Activated naive CD8-positive, alpha-beta T cell treated with anti-CD3 and anti-CD28 coated beads, Interleukin-2, amount 50 U/mL, for 24 hours (primary cell): ENCODE measurements around the gene NECAB3.

Source experiments
- ATAC-seq: fragments of 150-1000 bp; cut with Tn5 transposase; one replicate; pipeline ENCODE4 v1.10.0; 2021
- DNase-seq: peaks from one replicate; pipeline ENCODE4 v3.0.0; 2021
- H3K27ac Mint-ChIP-seq: one replicate; pipeline ENCODE4 v1.8.0; 2021; ENCODE audit warnings: mild to moderate bottlenecking, mixed read lengths
- H3K27me3 Mint-ChIP-seq: one replicate; pipeline ENCODE4 v1.8.0; 2021; ENCODE audit warnings: mixed read lengths
- H3K36me3 Mint-ChIP-seq: one replicate; pipeline ENCODE4 v1.8.0; 2021; ENCODE audit warnings: low read depth, mixed read lengths
- H3K4me1 Mint-ChIP-seq: one replicate; pipeline ENCODE4 v1.8.0; 2021; ENCODE audit warnings: mixed read lengths
- H3K4me3 Mint-ChIP-seq: one replicate; pipeline ENCODE4 v1.8.0; 2021; ENCODE audit warnings: mild to moderate bottlenecking, moderate library complexity, mixed read lengths
- H3K9me3 Mint-ChIP-seq: one replicate; pipeline ENCODE4 v1.8.0; 2021; ENCODE audit warnings: mixed read lengths

NECAB3 gene, protein sequence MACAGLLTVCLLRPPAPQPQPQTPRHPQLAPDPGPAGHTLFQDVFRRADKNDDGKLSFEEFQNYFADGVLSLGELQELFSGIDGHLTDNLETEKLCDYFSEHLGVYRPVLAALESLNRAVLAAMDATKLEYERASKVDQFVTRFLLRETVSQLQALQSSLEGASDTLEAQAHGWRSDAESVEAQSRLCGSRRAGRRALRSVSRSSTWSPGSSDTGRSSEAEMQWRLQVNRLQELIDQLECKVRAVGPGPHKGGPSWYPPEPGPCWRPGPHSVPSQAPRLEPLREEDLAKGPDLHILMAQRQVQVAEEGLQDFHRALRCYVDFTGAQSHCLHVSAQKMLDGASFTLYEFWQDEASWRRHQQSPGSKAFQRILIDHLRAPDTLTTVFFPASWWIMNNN

DNA sequence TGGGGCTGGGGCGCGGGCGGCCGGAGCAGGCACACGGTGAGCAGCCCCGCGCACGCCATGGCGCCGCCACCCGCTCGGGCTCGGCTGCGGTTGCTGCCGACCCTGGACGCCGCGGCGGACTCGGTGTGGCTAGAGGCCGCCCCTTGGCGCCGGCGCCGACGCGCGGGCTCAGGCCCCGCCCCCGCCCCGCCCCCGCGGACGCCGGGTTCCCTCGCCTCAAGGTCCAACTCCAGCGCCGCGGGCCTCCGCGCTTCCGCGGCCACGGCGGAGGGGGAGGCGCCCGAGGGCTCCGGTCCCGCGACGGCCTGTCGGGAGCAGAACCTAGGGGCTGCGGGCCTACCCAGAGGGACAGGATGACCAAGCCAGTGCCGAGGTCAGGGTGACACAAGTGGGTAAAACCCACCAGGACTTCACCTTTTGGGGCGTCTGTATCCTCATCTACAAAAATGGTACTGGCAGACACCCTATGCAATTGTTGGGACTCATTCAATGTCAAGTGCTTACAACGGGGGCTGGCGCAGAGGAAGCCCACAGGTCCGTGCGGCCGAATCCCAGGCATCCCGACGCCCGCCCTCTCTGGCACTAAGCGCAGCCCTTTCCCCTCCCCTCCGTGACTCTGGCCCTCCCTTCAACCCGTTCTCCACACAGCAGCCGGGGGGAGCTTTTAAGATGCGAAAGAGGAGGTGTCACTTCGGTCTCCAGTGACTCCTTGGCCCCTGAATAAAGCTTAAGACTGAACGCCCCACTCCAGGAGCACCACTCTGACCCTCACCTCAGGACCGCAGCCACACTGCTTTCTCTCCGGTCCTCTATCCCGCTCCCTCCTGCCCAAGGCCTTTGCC is at the start of gene NECAB3:
TSS of gene NECAB3 (minus strand) at position 135 of the 842 bp plus-strand sequence. CDS start at position 59, 76 bp downstream.
- H3K9me3 Mint-ChIP-seq, result no peaks in the 10 kb centered on the region
- no peaks in the 10 kb centered on the region for H3K27me3 Mint-ChIP-seq
- peak; percentile 65 for ATAC-seq
- peak within 1 kb of the TSS; percentile 70 for H3K27ac Mint-ChIP-seq
- peaks cover 24% of the 10 kb centered on the region for H3K4me1 Mint-ChIP-seq
- peaks cover 19% of the 10 kb centered on the region for H3K36me3 Mint-ChIP-seq
- DNase-seq, result peak; percentile 74
- peak within 1 kb of the TSS; percentile 90 for H3K4me3 Mint-ChIP-seq

DNA sequence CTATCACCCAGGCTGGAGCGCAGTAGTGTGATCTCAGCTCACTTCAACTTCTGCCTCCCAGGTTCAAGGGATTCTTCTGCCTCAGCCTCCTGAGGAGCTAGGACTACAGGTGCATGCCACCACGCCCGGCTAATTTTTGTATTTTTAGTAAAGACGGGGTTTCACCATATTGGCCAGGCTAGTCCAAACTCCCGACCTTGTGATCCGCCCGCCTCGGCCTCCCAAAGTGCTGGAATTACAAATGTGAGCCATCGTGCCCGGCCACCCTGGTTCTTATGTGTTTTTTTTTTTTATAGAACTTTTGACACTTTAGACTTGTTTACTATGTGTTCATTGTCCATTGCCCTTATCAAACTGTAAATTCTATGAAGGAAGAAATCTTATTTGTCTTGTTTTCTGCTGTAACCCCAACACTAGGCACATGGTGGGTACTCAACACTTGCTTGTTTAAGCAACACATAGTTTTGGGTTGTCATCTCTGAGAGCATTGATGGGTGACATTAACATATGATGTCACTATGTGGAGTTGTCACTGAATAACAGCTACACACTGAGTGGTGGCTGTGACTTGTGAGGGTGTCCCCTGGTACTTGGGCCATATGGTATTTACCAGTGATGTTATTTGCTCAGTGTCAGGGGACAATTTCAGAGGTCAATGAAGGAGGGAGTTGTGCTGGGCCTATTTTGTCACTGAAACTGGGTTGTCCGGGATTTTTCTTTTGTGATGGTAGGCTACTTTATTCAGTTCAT is 47.3 kb upstream of the NECAB3 start:
- no peak overlapping the region for H3K27ac Mint-ChIP-seq
- peaks cover 4% of the 10 kb centered on the region for H3K9me3 Mint-ChIP-seq
- peaks cover 2% of the 10 kb centered on the region for H3K36me3 Mint-ChIP-seq
- no peaks in the 10 kb centered on the region for H3K27me3 Mint-ChIP-seq
- H3K4me1 Mint-ChIP-seq, result peaks cover 24% of the 10 kb centered on the region
- DNase-seq (no peak), ATAC-seq (no peak)
- H3K4me3 Mint-ChIP-seq, result no peak overlapping the region

DNA sequence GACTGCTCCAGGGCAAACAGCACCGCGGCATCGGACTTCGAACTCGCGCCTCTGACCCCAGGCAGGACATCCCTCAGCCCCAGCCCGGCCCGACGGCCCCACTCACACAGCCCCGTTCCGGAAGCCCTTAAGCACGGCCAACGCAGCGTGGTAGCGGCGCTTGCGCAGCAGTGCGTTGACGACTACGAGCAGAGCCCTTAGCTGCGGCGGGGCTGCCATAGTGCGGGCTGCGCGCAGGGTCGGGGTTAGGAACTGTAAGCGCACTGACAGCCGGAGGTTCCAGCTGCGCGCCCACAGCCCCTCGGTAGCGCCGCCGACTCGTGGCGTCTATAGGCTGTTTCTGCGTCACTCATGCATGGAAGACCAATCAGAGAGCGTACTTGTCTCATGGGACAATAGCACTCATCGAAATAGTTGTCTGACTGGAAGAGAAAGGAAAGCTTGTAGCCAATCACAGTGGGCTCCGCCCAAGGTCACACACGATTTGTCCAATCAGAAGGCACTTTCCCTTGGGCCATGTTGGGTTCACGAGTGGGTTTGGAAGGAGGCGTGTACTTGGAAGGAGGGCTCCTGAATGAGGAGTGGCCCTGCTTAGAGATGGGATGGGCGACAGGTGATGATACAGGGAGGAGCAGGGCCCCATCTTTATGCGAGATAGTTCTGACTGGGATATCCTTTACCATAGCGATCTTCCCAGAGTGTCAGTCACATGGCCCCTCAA is 45.9 kb upstream of the NECAB3 start, which contains the start of gene PXMP4:
TSS of gene PXMP4 (minus strand) at position 322 of the 721 bp plus-strand sequence. CDS start at position 219, 103 bp downstream.
- DNase-seq, result peak; percentile 79
- Mint-ChIP-seq H3K4me1 (peaks cover 24% of the 10 kb centered on the region), H3K4me3 (peak within 1 kb of the TSS; percentile 78), H3K27me3 (no peaks in the 10 kb centered on the region), H3K9me3 (peaks cover 4% of the 10 kb centered on the region), H3K27ac (peak within 1 kb of the TSS; percentile 83), H3K36me3 (peaks cover 2% of the 10 kb centered on the region)
- peak; percentile 99 for ATAC-seq

DNA sequence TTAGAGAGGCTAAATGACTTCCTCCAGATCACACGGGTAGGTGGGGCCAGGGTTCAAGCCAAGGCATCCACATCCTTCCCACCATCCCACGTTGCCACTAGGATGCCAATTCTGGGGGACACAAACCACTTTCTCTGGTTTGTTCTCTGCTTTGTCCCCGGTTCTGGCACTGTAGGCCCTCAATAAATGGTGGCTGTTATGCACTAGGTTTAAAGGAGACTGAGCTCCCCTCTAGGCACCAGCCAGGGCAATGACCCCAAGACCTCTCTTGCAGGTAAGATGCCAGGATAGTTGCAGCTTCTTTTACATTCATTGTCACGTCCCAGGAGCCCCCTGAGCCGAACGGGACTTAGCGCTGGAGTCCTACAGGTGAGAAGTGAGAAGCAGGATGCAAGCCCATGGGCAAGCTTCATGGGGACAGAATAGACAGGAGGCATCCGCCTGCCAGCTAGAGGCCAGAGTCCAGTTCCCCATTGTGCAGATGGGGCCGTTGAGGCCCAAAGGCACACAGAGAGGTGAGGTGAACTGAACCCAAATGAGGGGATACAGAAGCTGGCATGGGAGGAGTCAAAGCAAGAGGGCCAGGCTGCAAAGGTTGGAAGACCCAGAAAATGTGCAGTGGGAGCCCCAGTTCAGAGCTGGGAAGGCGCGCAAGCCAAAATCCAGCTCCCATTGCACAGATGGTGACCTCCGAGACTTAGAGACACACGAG is 45.2 kb upstream of the NECAB3 start:
- peak overlapping the region; percentile 83 for H3K27ac Mint-ChIP-seq
- H3K4me1 Mint-ChIP-seq, result peaks cover 24% of the 10 kb centered on the region
- H3K27me3 Mint-ChIP-seq, result no peaks in the 10 kb centered on the region
- peaks cover 4% of the 10 kb centered on the region for H3K9me3 Mint-ChIP-seq
- H3K4me3 Mint-ChIP-seq, result peak overlapping the region; percentile 78
- ATAC-seq, result no peak
- H3K36me3 Mint-ChIP-seq, result peaks cover 2% of the 10 kb centered on the region
- DNase-seq, result no peak

DNA sequence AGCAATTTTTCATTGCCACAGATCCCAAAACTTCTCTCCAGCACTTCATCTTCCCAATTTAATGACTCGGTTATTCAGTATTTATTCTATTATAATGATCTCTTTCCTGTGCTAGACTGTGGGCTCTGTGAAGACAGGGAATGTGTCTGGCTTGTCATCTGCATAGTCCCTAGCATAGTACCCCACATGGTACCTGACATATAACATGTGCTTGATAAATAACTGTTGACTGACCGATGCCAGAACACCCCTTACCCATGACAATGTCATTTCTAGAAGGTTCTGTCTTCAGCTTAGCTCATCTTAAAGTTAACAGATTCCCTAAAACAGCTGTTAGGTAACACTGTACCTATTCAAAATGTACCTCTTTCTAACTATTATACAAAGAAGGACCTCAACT is 42.3 kb upstream of the NECAB3 start:
- Mint-ChIP-seq H3K4me3 (no peak overlapping the region), H3K9me3 (peaks cover 4% of the 10 kb centered on the region), H3K4me1 (peaks cover 24% of the 10 kb centered on the region), H3K36me3 (peaks cover 10% of the 10 kb centered on the region), H3K27ac (no peak overlapping the region), H3K27me3 (no peaks in the 10 kb centered on the region)
- DNase-seq, result no peak
- ATAC-seq, result no peak

DNA sequence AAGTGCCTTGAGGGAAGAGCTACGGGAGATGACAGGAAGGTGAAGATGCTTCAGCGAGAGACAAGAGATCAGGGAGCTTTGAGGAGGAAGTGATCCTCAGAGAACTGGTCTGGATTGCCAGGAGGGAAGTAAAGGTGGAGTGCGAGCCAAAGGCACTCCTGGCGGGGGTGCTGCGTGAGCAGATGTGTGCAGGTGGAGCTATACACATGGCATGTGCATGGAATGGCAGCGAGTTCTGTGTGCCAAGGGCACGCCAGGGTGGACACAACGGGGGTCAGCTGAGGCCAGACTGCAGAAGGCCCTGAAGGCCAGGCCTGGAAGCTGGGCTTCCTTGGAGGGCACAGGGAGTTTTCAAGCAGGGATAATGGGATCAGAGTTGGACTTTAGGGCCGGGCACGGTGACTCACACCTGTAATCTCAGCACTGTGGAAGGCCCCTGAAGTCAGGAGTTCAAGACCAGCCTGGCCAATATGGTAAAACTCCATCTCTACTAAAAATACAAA is 39.7 kb upstream of the NECAB3 start:
- Mint-ChIP-seq H3K36me3 (peaks cover 13% of the 10 kb centered on the region), H3K27ac (no peak overlapping the region), H3K9me3 (no peaks in the 10 kb centered on the region), H3K27me3 (no peaks in the 10 kb centered on the region), H3K4me1 (peaks cover 20% of the 10 kb centered on the region), H3K4me3 (no peak overlapping the region)
- no peak for ATAC-seq
- no peak for DNase-seq

DNA sequence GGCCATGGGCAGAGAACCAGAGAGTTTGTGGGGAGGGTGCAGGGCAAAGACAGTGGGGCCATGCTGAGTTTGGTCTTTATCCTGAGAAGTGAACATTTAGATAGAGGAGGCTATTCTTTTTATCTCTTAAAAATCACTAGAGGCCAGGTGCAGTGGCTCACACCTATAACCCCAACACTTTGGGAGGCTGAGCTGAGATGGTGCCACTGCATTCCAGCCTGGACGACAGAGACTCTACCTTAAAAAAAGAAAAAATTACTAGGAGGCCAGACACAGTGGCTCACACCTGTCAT is 37.2 kb upstream of the NECAB3 start:
- DNase-seq (no peak), ATAC-seq (no peak)
- peaks cover 13% of the 10 kb centered on the region for H3K36me3 Mint-ChIP-seq
- H3K4me1 Mint-ChIP-seq, result peaks cover 16% of the 10 kb centered on the region
- H3K27ac Mint-ChIP-seq, result no peak overlapping the region
- no peak overlapping the region for H3K4me3 Mint-ChIP-seq
- no peaks in the 10 kb centered on the region for H3K9me3 Mint-ChIP-seq
- H3K27me3 Mint-ChIP-seq, result no peaks in the 10 kb centered on the region

DNA sequence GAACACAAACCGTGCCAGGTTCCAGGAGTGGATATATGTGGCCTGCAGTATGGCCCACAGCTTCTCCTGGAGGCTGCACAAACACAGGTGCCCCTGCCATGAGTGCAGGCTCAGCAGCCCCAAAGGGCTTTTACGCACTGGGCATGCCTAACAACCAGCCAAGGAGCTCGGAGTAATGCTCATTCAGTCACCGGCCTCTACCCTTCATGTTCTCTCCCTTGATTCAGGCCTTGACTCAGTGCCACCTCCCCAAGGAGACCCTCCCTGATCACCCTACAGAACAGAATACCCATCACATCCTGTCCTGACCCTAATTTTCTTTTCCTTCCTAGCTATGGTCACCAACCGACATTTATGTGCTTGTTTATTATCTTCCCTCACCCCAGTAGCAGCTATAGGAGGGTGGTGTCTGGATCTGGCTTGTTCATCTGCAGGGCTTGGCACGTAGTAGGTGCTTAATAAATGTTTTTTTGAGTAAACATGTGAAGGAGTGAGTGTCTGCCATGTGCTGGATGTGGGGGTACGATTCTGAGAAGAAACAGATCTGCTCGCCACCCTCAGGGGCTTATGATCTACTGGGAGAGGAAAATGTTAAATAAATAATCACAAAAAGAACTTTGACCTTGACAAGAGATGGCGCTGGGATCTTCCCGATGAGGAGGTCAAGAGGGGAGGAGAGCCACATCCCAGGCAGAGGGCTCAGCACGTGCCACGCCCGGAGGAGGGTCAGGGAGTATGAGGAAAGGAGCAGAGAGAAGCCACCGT is 36.6 kb upstream of the NECAB3 start:
- ATAC-seq (no peak), DNase-seq (no peak)
- H3K4me1 Mint-ChIP-seq, result peaks cover 16% of the 10 kb centered on the region
- peaks cover 13% of the 10 kb centered on the region for H3K36me3 Mint-ChIP-seq
- no peaks in the 10 kb centered on the region for H3K9me3 Mint-ChIP-seq
- H3K27ac Mint-ChIP-seq, result no peak overlapping the region
- H3K4me3 Mint-ChIP-seq, result no peak overlapping the region
- H3K27me3 Mint-ChIP-seq, result no peaks in the 10 kb centered on the region

DNA sequence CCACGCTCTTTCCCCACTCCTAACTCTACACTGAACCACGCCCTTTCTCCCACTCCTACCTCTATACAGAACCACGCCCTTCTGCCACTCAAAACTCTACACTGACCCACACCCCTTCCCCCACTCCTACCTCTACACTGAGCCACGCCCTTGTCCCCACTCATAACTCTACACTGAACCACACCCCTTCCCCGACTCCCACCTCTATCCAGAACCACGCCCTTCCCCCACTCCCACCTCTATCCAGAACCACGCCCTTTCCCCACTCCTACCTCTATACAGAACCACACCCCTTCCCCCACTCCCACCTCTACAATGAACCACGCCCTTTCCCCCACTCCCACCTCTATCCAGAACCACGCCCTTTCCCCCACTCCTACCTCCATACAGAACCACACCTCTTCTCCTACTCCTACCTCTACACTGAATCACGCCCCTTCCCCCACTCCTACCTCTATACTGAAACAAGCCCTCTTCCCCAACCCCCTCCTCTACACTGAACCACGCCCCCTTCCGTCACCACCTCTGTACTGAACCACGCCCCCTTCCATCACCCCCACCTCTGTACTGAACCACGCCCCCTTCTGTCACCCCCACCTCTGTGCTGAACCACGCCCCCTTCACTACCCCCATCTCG is 35.8 kb upstream of the NECAB3 start:
- ATAC-seq, result peak; percentile 26
- no peak for DNase-seq
- Mint-ChIP-seq H3K9me3 (no peaks in the 10 kb centered on the region), H3K4me1 (peaks cover 16% of the 10 kb centered on the region), H3K27me3 (no peaks in the 10 kb centered on the region), H3K4me3 (no peak overlapping the region), H3K36me3 (peaks cover 13% of the 10 kb centered on the region), H3K27ac (no peak overlapping the region)

DNA sequence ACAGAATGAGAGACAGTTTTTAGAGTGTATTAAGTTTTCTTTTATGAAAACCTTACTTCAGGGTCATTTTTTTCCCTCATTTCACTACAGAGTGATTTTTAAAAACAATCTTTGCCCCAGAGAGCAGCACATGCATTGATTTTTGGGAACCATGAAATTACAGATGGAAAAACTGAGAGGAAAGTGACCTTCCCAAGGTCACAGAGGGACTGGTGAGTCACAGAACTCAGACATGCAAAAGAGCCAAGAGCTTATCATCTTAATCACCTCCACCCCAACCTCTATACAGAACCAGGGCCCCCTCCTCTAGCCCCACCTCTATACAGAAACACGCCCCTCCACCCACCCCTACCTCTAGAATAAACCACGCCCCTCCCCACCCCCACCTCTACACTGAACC is 35.2 kb upstream of the NECAB3 start:
- peaks cover 13% of the 10 kb centered on the region for H3K36me3 Mint-ChIP-seq
- no peak for DNase-seq
- peak; percentile 84 for ATAC-seq
- H3K27ac Mint-ChIP-seq, result peak overlapping the region; percentile 59
- peaks cover 16% of the 10 kb centered on the region for H3K4me1 Mint-ChIP-seq
- no peaks in the 10 kb centered on the region for H3K9me3 Mint-ChIP-seq
- H3K4me3 Mint-ChIP-seq, result no peak overlapping the region
- no peaks in the 10 kb centered on the region for H3K27me3 Mint-ChIP-seq

DNA sequence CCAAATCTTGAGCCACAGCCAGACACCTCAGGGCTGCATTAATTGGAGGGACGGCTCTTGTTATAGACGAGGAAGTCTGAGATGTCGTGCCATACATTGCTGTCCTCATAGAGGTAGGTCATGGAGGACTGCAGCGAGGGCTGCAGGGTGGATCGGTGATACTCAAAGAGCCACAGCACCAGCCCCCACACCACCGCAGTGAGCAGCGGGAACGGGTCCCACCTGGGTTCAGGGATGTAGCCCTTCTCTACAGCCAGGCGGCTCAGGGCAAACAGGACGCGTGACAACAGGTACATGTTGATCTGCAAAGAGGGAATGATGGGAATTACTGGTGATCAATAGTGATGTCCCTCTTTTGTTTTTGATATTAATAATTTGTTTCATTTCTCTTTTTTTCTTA is 33.4 kb upstream of the NECAB3 start:
- H3K9me3 Mint-ChIP-seq, result no peaks in the 10 kb centered on the region
- DNase-seq, result no peak
- H3K36me3 Mint-ChIP-seq, result peaks cover 5% of the 10 kb centered on the region

DNA sequence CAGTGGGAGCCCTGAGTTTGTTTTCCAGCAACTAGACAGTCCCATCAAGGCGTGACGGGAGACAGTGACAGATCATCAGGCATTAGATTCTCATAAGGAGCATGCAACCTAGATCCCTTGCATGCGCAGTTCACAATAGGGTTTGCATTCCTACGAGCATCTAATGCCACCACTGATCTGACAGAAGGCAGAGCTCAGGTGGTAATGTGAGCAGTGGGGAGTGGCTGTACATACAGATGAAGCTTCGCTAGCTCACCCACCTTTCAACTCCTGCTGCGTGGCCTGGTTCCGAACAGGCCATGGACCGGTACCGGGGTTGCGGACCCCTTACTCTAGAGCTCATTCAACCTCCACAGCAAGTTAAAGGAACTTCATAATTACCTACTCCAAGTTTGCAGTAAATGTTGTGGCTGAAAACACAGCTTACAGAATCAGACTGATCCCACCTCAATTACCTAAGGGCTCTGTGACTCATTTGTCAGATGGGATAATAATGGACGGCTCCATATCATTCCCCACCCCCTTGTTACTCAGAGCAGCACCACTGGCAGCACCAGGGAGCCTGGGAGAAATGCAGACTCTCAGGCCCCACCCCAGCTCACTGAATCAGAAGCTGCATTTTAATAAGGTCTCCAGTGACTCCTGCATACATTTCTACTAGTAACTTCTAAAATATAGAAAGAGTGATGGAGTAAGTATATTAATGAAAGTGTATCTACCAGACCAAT is 30.1 kb upstream of the NECAB3 start:
- Mint-ChIP-seq H3K36me3 (no peaks in the 10 kb centered on the region), H3K4me3 (no peak overlapping the region), H3K4me1 (peaks cover 5% of the 10 kb centered on the region), H3K27me3 (no peaks in the 10 kb centered on the region), H3K9me3 (no peaks in the 10 kb centered on the region), H3K27ac (no peak overlapping the region)
- DNase-seq (no peak), ATAC-seq (no peak)

More for the DNA sequence above, 33.4 kb upstream of the NECAB3 start:
- Mint-ChIP-seq H3K4me3 (no peak overlapping the region), H3K27ac (no peak overlapping the region), H3K4me1 (peaks cover 16% of the 10 kb centered on the region), H3K27me3 (no peaks in the 10 kb centered on the region)
- ATAC-seq, result no peak
